HEK293T (cell line): ENCODE measurements around the gene AP3B2.

ENCODE experiments used
- CTCF ChIA-PET: fragments of 350-600 bp; formaldehyde crosslinking; extraction: SDS; loops from one replicate; lab custom pipeline; 2021; ENCODE audit warnings: antibody characterized with exemption, inconsistent platforms; lab: Yijun Ruan, JAX
- POLR2A ChIA-PET: fragments of 350-600 bp; formaldehyde crosslinking; extraction: SDS; loops from one replicate; lab custom pipeline; 2020; ENCODE audit warnings: antibody characterized with exemption, inconsistent platforms; lab: Yijun Ruan, JAX
- DNase-seq: peaks from one replicate; pipeline ENCODE4 v3.0.0; 2012; ENCODE audit warnings: mixed read lengths; ENCODE audit errors: extremely low spot score
- ARNT ChIP-seq: fragments of 450-650 bp; IDR thresholded peaks from 2 replicates; pipeline ENCODE4 v1.6.1; 2017; ENCODE audit warnings: mild to moderate bottlenecking
- BHLHE40 ChIP-seq: fragments of 450-650 bp; IDR thresholded peaks from 2 replicates; pipeline ENCODE4 v1.6.1; 2016; ENCODE audit warnings: mild to moderate bottlenecking, moderate library complexity, borderline replicate concordance
- CTBP1 ChIP-seq: fragments of 450-650 bp; IDR thresholded peaks from 2 replicates; pipeline ENCODE4 v1.6.1; 2016; ENCODE audit warnings: borderline replicate concordance
- ELF4 ChIP-seq: fragments of 450-650 bp; IDR thresholded peaks from 2 replicates; pipeline ENCODE4 v1.6.1; 2017; ENCODE audit warnings: antibody characterized with exemption
- FOXA1 ChIP-seq: fragments of 450-650 bp; IDR thresholded peaks from 2 replicates; pipeline ENCODE4 v1.6.1; 2016; ENCODE audit warnings: mild to moderate bottlenecking
- FOXK2 ChIP-seq: fragments of 450-650 bp; IDR thresholded peaks from 2 replicates; pipeline ENCODE4 v1.6.1; 2016; ENCODE audit warnings: mild to moderate bottlenecking
- FOXM1 ChIP-seq: fragments of 450-650 bp; IDR thresholded peaks from 2 replicates; pipeline ENCODE4 v1.6.1; 2017; ENCODE audit warnings: mild to moderate bottlenecking, borderline replicate concordance
- HDGF ChIP-seq: fragments of 450-650 bp; IDR thresholded peaks from 2 replicates; pipeline ENCODE4 v1.6.1; 2017; ENCODE audit warnings: antibody characterized with exemption, borderline replicate concordance
- L3MBTL2 ChIP-seq: fragments of 450-650 bp; conservative IDR thresholded peaks from 2 replicates; pipeline ENCODE4 v1.6.1; 2016; ENCODE audit warnings: mild to moderate bottlenecking
- LEF1 ChIP-seq: fragments of 450-650 bp; IDR thresholded peaks from 2 replicates; pipeline ENCODE4 v1.6.1; 2017; ENCODE audit warnings: mild to moderate bottlenecking, borderline replicate concordance
- NFRKB ChIP-seq: fragments of 450-650 bp; IDR thresholded peaks from 2 replicates; pipeline ENCODE4 v1.6.1; 2016; ENCODE audit warnings: mild to moderate bottlenecking, moderate library complexity
- PKNOX1 ChIP-seq: fragments of 450-650 bp; IDR thresholded peaks from 2 replicates; pipeline ENCODE4 v1.6.1; 2016
- SP1 ChIP-seq: fragments of 450-650 bp; IDR thresholded peaks from 2 replicates; pipeline ENCODE4 v1.6.1; 2017
- SUZ12 ChIP-seq: fragments of 450-650 bp; IDR thresholded peaks from 2 replicates; pipeline ENCODE4 v1.6.1; 2016; ENCODE audit warnings: mild to moderate bottlenecking
- TARDBP ChIP-seq: fragments of 450-650 bp; IDR thresholded peaks from 2 replicates; pipeline ENCODE4 v1.6.1; 2016
- ZNF384 ChIP-seq: fragments of 450-650 bp; IDR thresholded peaks from 2 replicates; pipeline ENCODE4 v1.6.1; 2016

The AP3B2 gene

GRCh38 chr15:82655606-82656005, 54.1 kb downstream of the AP3B2 start:
- POLR2A ChIA-PET, result interaction anchor here (0.6 kb wide), 1 partner anchor 95 kb away, joined by 3 read pairs; no protein-coding TSS in a partner anchor
- DNase-seq, result no peak
- TF ChIP-seq SUZ12, result no peak
- no peak for TF ChIP-seq ELF4
- TF ChIP-seq BHLHE40, result no peak
- no peak for TF ChIP-seq SP1
- TF ChIP-seq ZNF384, result no peak
- TF ChIP-seq ARNT, result no peak
- TF ChIP-seq FOXM1, result no peak
- no peak for TF ChIP-seq CTBP1
- TF ChIP-seq FOXK2, result no peak
- TF ChIP-seq HDGF, result no peak
- no peak for TF ChIP-seq NFRKB
- no peak for TF ChIP-seq FOXA1
- CTCF ChIA-PET, result no interaction called here

GRCh38 chr15:82653483-82654168, 56.0 kb downstream of the AP3B2 start:
- DNase-seq, result no peak
- no peak for TF ChIP-seq ZNF384
- no peak for TF ChIP-seq FOXM1
- no peak for TF ChIP-seq SP1
- TF ChIP-seq PKNOX1, result no peak
- no peak for TF ChIP-seq FOXA1
- TF ChIP-seq BHLHE40, result no peak
- no peak for TF ChIP-seq SUZ12
- no peak for TF ChIP-seq NFRKB
- TF ChIP-seq L3MBTL2, result no peak
- TF ChIP-seq LEF1, result no peak
- TF ChIP-seq ARNT, result no peak
- no peak for TF ChIP-seq CTBP1
- no peak for TF ChIP-seq TARDBP
- no peak for TF ChIP-seq HDGF
- TF ChIP-seq ELF4, result no peak
- TF ChIP-seq FOXK2, result no peak
- CTCF ChIA-PET, result no interaction called here
- POLR2A ChIA-PET, result no interaction called here

- POLR2A ChIA-PET, result no interaction called here
- no peak for DNase-seq
- TF ChIP-seq FOXM1, result no peak
- TF ChIP-seq CTBP1, result no peak
- CTCF ChIA-PET, result no interaction called here
These were observed 58.0 kb downstream of the AP3B2 start for GRCh38 chr15:82651708-82652107.

GRCh38 chr15:82650046-82650670, 59.5 kb downstream of the AP3B2 start:
- no peak for TF ChIP-seq L3MBTL2
- no peak for TF ChIP-seq TARDBP
- TF ChIP-seq LEF1, result no peak
- no peak for TF ChIP-seq CTBP1
- no peak for TF ChIP-seq FOXM1
- TF ChIP-seq HDGF, result no peak
- no peak for TF ChIP-seq ELF4
- TF ChIP-seq ZNF384, result no peak
- no peak for TF ChIP-seq ARNT
- no peak for TF ChIP-seq PKNOX1
- no peak for TF ChIP-seq BHLHE40
- no peak for TF ChIP-seq NFRKB
- TF ChIP-seq FOXK2, result no peak
- TF ChIP-seq SUZ12, result no peak
- no peak for TF ChIP-seq SP1
- no peak for DNase-seq
- POLR2A ChIA-PET, result interaction anchor here (1.1 kb wide), 1 partner anchor 110 kb away, joined by 3 read pairs; the partner anchor contains the start of gene RPS17
- CTCF ChIA-PET, result interaction anchor here (0.8 kb wide), 1 partner anchor 14 kb away, joined by 4 read pairs; no protein-coding TSS in a partner anchor

GRCh38 chr15:82649226-82649999, 60.3 kb downstream of the AP3B2 start:
- CTCF ChIA-PET, result interaction anchor here (0.8 kb wide), 1 partner anchor 15 kb away, joined by 4 read pairs; no protein-coding TSS in a partner anchor
- no peak for DNase-seq
- no peak for TF ChIP-seq ELF4
- TF ChIP-seq PKNOX1, result 0 out of 2 replicates have a peak, but pooled peaks have one; percentile 7
- TF ChIP-seq CTBP1, result no peak
- POLR2A ChIA-PET, result interaction anchor here (0.8 to 1.1 kb wide), 2 partner anchors 102 to 109 kb away, joined by 3 to 4 read pairs; partner anchors contain the start of gene RPS17
